Stimulated activated CD4-positive, alpha-beta T cell treated with anti-CD3 and anti-CD28 coated beads, TNF-alpha, amount 100 ng/mL, for 4 hours (primary cell): ENCODE results near the gene C10orf67.
A peak's percentile ranks its signal among the peaks of the same experiment; 100 is the strongest.
"Not testable (repeated sequence)": the region's sequence is repeated elsewhere in the genome, so short reads cannot be mapped to it uniquely, and the experiment has no call there.

Experiments used
- DNase-seq, 3 experiments: peaks; one replicate each; pipeline ENCODE4 v3.0.0-alpha.2; 2020; ENCODE audit warnings: low read depth in 3 of 3

The C10orf67 gene

GRCh38 chr10:23362069-23362830 lies 17.7 kb upstream of the C10orf67 start:
- no peak for DNase-seq

GRCh38 chr10:23361665-23362064 lies 17.1 kb upstream of the C10orf67 start:
- DNase-seq: no peak

GRCh38 chr10:23359692-23360380 lies 15.2 kb upstream of the C10orf67 start:
- no peak for DNase-seq

- DNase-seq: no peak
Measured at GRCh38 chr10:23358357-23358756, 13.8 kb upstream of the C10orf67 start.

GRCh38 chr10:23354630-23355279 lies 10.2 kb upstream of the C10orf67 start:
- no peak for DNase-seq

GRCh38 chr10:23351926-23352519 lies 7.4 kb upstream of the C10orf67 start:
- DNase-seq: no peak

- DNase-seq: not testable (repeated sequence)
Measured at GRCh38 chr10:23350706-23351105, 6.1 kb upstream of the C10orf67 start.

GRCh38 chr10:23345861-23346260 lies 1.3 kb upstream of the C10orf67 start:
- no peak for DNase-seq

GRCh38 chr10:23343591-23344240 lies 881 bp downstream of the C10orf67 start:
- peak; percentile 33 to 44 (median 41) for DNase-seq

- no peak for DNase-seq
Measured at GRCh38 chr10:23342213-23342884, 2.2 kb downstream of the C10orf67 start.

- DNase-seq: no peak
Measured at GRCh38 chr10:23341004-23341403, 3.6 kb downstream of the C10orf67 start.

- DNase-seq: no peak
Measured at GRCh38 chr10:23340354-23340753, 4.2 kb downstream of the C10orf67 start.

- DNase-seq: no peak
Measured at GRCh38 chr10:23338886-23339285, 5.7 kb downstream of the C10orf67 start.

GRCh38 chr10:23338155-23338828 lies 6.3 kb downstream of the C10orf67 start:
- DNase-seq: no peak

- DNase-seq: no peak
Measured at GRCh38 chr10:23337616-23338015, 7.0 kb downstream of the C10orf67 start.

- no peak for DNase-seq
Measured at GRCh38 chr10:23331567-23332301, 12.9 kb downstream of the C10orf67 start.

GRCh38 chr10:23330948-23331347 lies 13.6 kb downstream of the C10orf67 start:
- no peak for DNase-seq

GRCh38 chr10:23326544-23327307 lies 17.9 kb downstream of the C10orf67 start:
- no peak for DNase-seq

- no peak for DNase-seq
Measured at GRCh38 chr10:23325132-23325531, 19.5 kb downstream of the C10orf67 start.
